ENCODE measurements around the gene PGAP3. TPM values are rescaled to one million over a fixed set of nuclear protein-coding genes. Genes with fewer than 3 reads are reported as not detected.

The PGAP3 gene
- total RNA-seq, 1 donor from 2014 or later, result 24.9 TPM

GRCh38 chr17:39704821-39705551 lies 17.1 kb upstream of the PGAP3 start:
- Mint-ChIP-seq H3K9me3 (ENCODE audit: low read depth) (no peaks in the 10 kb centered on the region), H3K4me3 (ENCODE audit: unreplicated experiment) (no peak overlapping the region), H3K36me3 (ENCODE audit: low read depth) (peaks cover 9% of the 10 kb centered on the region), H3K27ac (ENCODE audit: unreplicated experiment) (no peak overlapping the region), H3K27me3 (ENCODE audit: low read depth) (no peaks in the 10 kb centered on the region), H3K4me1 (ENCODE audit: low read depth) (peaks cover 40% of the 10 kb centered on the region)
- no peak for DNase-seq (ENCODE audit: low spot score)
- TF ChIP-seq CTCF (IDR thresholded peaks at IDR 0.05), result peak; percentile 60

GRCh38 chr17:39703913-39704312 lies 16.1 kb upstream of the PGAP3 start:
- no peak overlapping the region for H3K4me3 Mint-ChIP-seq (ENCODE audit: unreplicated experiment)
- no peak overlapping the region for H3K27ac Mint-ChIP-seq (ENCODE audit: unreplicated experiment)
- no peaks in the 10 kb centered on the region for H3K27me3 Mint-ChIP-seq (ENCODE audit: low read depth)
- DNase-seq (ENCODE audit: low spot score), result no peak
- H3K4me1 Mint-ChIP-seq (ENCODE audit: low read depth), result peaks cover 49% of the 10 kb centered on the region
- TF ChIP-seq CTCF (IDR thresholded peaks at IDR 0.05), result no peak
- no peaks in the 10 kb centered on the region for H3K9me3 Mint-ChIP-seq (ENCODE audit: low read depth)
- H3K36me3 Mint-ChIP-seq (ENCODE audit: low read depth), result peaks cover 4% of the 10 kb centered on the region

- H3K27me3 Mint-ChIP-seq (ENCODE audit: low read depth), result no peaks in the 10 kb centered on the region
- no peaks in the 10 kb centered on the region for H3K9me3 Mint-ChIP-seq (ENCODE audit: low read depth)
- H3K4me1 Mint-ChIP-seq (ENCODE audit: low read depth), result peaks cover 50% of the 10 kb centered on the region
- no peak overlapping the region for H3K4me3 Mint-ChIP-seq (ENCODE audit: unreplicated experiment)
- no peak overlapping the region for H3K27ac Mint-ChIP-seq (ENCODE audit: unreplicated experiment)
- TF ChIP-seq CTCF (IDR thresholded peaks at IDR 0.05), result no peak
- H3K36me3 Mint-ChIP-seq (ENCODE audit: low read depth), result peaks cover 4% of the 10 kb centered on the region
- no peak for DNase-seq (ENCODE audit: low spot score)
Measured at GRCh38 chr17:39702901-39703893, 15.3 kb upstream of the PGAP3 start.

GRCh38 chr17:39701784-39702422 lies 14.0 kb upstream of the PGAP3 start:
- Mint-ChIP-seq H3K4me1 (ENCODE audit: low read depth) (peaks cover 50% of the 10 kb centered on the region), H3K9me3 (ENCODE audit: low read depth) (no peaks in the 10 kb centered on the region), H3K36me3 (ENCODE audit: low read depth) (no peaks in the 10 kb centered on the region), H3K27me3 (ENCODE audit: low read depth) (no peaks in the 10 kb centered on the region), H3K27ac (ENCODE audit: unreplicated experiment) (no peak overlapping the region), H3K4me3 (ENCODE audit: unreplicated experiment) (peak overlapping the region; percentile 88)
- TF ChIP-seq CTCF (IDR thresholded peaks at IDR 0.05), result no peak
- DNase-seq (ENCODE audit: low spot score), result no peak

Data from chondrocyte (in vitro differentiated cells).